CD4-positive, alpha-beta T cell treated with Interferon alpha-2 for 1 hour (primary cell): Measurements from ENCODE around the gene DCLRE1C.
"Not testable (repeated sequence)": the region's sequence is repeated elsewhere in the genome, so short reads cannot be mapped to it uniquely, and the experiment has no call there.

Experiments used
- DNase-seq, 2 donors: peaks; one replicate each; pipeline ENCODE4 v3.0.0-alpha.2; 2020 to 2022

The DCLRE1C gene

DNA sequence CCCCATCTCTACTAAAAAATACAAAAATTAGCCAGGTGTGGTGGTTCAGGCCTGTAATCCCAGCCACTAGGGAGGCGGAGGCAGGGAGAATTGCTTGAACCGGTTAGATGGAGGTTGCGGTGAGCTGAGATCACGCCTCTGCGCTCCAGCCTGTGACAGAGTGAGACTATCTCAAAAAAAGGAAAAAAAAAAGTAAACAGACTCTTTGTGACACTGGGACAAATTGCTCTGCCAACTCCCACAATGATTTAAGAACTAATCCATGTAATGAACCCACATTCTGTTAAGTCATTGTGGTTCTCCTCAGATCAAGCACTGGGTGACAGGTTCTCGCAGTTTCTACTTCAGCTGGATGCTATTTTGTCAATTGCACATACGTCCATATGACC is 11.0 kb downstream of the DCLRE1C start:
- DNase-seq: not testable (repeated sequence)

DNA sequence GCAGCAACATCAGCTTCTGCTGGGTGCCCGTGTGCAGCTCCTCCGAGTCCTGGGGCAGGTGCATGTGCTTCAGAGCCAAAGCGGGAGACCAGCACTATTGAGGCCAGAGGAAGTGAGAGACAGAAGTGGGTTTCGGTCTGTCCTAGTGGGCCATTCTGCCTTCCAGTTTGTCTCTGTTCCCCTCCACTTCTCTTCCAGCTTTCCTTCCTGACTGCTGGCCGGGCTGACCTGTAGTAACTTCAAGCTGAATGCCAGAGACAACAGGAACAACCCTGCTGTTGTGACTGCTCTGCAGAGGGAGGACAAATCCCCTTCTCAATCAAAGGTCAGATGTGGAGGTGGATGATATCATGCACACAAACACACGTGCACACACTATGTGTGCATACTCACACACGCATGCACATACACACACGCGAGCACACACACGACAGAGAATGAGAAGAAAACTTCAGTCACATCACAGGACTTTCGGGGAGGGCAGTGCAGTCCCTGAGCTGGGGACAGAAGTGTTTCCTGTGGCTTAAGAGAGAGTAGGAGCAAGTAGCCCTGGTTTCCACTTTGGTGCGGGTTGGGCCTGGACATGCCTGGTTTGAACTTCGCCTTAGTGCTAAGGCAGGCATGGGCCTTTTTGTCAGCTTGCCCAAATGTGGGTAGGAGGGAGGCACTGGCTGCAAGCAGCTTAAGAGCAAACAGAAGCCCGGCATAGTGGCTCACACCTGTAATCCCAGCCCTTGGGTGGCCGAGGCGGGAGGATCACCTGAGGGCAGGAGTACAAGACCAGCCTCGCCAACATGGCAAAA is 11.5 kb downstream of the DCLRE1C start:
- DNase-seq: not testable (repeated sequence)

- peak in 1 of 2 donors; percentile 37 for DNase-seq
Measured at GRCh38 chr10:14938971-14939370, 14.9 kb downstream of the DCLRE1C start.

GRCh38 chr10:14936584-14936983 is 17.3 kb downstream of the DCLRE1C start:
- DNase-seq: no peak

DNA sequence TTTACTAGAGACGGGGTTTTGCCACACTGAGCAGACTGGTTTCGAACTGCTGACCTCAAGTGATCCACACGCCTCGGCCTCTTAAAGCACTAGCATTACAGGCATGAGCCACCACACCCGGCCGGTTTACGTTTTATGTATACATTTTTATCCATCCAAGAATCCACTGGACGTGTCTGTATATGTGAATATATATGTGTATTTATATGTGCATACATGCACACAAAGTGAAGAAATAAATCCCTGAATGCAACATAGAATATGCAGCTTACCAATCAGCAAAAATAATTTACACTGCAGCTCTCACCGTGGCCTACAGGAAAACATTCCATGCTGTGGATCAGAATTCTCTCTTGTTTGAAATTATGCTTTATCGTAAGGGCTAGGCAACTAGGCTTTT is 23.3 kb downstream of the DCLRE1C start:
- no peak for DNase-seq

DNA sequence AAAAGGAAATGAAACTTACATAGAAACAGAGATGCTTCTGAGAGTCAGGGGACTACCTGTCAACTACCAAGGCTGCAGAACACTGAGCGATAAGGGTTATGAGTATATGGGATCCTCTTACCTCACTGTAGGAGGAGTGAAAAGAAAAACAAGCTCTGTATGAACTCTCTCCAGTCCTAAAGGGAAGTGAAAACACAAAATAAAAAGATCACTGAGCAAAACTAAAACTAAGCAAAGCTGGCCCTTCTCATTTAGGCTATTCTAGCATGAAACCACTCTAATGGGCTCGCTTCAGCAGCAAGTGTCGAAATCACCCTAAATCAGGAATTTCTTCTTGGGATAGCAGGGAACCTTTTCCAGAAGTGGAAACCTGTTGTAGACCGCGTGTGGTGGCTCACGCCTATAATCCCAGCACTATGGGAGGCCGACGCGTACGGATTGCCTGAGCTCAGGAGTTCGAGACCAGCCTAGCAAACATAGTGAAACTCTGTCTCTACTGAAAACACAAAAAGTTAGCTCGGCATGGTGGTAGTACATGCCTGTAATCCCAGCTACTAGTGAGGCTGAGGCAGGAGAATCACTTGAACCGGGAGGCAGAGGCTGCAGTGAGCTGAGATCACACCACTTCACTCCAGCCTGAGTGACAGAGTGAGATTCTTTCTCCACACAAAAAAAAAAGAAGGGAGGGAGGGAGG is 27.0 kb downstream of the DCLRE1C start:
- no peak for DNase-seq

DNA sequence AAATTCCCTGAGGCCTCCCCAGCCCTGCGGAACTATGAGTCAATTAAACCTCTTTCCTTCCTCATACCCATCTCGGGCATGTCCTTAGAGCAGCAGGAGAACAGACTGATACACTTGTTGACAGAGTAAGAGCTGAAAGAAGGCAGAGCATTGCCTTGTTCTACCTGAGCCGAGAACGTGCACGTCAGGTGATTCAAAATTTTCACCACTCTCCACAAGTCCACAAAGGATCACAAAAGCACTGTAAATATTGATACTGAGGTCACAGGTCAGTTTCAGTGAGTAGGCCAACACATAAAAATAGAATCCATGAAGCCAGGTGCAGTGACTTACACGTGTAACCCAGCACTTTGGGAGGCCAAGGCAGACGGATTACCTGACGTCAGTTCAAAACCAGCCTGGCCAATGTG is 27.8 kb downstream of the DCLRE1C start:
- no peak for DNase-seq

DNA sequence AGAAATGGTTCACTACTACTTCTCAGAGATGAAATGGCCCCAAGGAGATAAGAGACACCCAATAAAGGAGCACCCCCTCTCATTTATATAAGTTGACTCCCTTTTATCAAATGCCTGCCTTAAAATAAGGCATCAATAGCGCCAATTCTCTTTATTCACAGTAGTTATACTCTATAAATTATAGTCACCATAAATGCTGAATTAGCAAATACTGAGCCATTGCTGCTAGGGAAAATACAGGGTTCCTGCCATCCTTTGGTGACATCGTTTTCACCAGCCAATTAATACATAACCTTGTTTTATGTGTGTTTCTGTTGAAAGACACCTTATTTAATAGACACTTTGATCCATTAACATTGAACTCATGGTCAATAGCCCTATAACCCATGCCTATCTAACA is 28.6 kb downstream of the DCLRE1C start:
- DNase-seq: no peak

DNA sequence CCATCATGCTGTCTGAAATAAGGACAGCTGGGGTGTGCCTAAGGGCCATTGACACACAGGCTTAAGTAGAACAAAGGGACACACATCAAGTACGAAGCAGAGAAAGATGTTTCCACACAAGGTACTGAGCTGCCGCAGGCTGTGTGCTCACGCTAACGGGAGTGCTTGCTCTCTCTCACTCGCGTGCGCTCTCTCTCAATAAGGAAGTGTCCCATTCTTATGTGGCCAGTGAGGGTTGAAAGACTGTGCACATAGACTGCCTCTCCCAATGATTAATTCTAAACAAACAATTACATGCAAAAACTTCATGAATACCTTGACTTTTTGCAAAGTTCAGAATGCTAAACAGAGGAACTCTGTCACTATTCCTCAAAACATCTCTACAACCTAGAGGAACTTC is 29.9 kb downstream of the DCLRE1C start:
- DNase-seq: no peak

GRCh38 chr10:14918964-14919363 is 34.9 kb downstream of the DCLRE1C start:
- no peak for DNase-seq

DNA sequence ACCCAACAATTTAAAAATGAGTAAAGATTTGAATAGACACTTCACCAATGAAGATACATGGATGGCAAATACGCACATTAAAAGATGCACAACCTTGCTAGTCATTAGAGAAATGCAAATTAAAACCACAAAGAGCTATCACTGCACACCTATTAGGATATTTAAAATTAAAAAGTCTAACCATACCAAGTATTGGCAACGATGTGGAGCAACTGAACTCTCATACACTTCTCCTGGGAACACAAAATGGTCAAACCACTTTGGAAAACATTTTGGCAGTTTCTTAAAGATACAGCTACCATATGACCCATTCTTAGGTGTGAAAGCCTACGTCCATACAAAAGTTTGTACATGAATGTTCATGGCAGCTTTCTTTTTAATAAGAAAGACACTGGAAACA is 36.1 kb downstream of the DCLRE1C start:
- DNase-seq: no peak

DNA sequence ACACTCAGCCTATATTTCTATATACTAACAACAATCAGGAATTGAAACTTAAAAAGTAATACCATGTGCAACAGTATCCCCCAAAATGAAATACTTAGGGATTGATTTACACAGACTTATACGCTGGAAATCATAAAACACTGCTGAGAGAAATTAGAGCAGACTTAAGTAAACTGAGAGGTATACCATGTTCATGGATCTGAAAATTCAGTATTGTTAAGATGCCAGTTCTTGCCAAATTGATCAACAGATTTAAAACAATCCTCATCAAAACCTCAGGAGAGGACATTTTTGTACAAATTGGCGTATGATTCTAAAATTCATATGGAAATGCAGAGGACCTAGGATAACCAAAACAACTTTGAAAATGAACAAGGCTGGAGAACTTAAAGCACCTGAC is 37.3 kb downstream of the DCLRE1C start:
- no peak for DNase-seq

DNA sequence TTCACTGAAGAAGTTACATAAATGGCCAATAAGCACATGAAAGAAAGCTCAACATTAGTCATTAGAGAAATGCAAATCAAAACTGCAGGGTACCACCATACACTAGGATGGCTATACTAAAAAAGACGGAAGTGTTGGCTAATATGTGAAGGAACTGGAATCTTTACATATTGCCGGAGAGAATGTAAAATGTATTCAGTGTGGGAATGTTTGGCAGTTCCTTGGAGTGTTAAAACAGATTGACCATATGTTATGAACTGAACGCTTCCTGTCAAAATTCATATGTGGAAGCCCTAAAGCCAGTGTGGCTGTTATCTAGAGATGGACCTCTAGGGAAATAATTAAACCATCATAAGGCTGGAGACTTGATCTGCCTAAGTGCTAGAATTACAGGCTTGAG is 42.1 kb downstream of the DCLRE1C start:
- no peak for DNase-seq

GRCh38 chr10:14910953-14911352 is 42.9 kb downstream of the DCLRE1C start:
- no peak for DNase-seq

GRCh38 chr10:14909101-14909500 is 44.8 kb downstream of the DCLRE1C start:
- no peak for DNase-seq

DNA sequence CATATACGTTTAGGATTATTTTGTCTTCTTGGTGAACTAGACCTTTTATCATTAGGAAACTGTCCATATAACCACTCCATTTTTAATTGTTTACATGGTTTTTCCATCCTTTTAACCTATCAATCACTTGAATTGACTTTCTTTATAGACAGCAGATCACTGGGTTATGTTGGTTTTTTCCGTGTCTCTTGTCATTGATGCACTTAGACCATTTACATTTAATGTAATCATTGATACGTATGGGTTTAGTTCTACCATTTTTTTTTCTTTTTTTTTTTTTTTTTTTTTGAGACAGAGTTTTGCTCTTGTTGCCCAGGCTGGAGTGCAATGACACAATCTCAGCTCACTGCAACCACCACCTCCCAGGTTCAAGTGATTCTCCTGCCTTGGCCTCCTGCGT is 46.3 kb downstream of the DCLRE1C start:
- DNase-seq: not testable (repeated sequence)

DNA sequence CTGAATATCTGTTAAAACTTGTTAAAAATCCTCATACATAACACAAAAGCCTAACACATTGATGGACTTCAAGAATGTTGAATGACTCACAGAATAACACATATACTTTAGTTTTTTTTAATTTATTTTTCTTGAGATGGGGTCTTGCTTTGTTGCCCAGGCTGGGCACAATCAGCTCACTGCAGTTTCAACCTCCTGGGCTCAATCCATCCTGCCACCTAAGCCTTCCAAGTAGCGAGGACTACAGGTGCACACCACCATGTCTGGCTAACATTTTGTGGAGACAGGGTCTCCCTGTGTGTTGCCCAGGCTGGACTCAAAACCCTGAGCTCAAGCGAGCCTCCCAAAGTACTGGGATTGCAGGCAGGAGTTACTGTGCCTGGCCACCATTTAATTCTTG is 47.1 kb downstream of the DCLRE1C start:
- no peak for DNase-seq

GRCh38 chr10:14905890-14906289 is 48.0 kb downstream of the DCLRE1C start:
- no peak for DNase-seq

DNA sequence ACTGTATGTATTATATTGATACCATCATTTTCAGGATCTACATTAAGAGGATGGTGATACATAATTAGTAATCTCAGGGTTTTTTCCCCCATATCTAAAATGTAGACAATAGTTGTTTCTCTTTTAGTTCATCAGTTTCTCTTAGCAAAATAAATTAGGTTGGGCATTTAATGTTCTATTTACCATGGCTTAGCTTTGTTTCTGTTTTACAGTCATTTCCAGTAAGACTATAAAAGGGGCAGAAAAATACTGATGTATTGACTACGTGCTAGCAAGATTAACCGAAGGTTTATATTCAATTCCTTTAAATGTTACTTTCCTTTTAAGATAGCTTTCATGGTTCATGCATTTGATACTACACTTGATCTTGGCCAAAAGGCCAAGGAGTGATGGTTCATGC is 49.0 kb downstream of the DCLRE1C start:
- no peak for DNase-seq

DNA sequence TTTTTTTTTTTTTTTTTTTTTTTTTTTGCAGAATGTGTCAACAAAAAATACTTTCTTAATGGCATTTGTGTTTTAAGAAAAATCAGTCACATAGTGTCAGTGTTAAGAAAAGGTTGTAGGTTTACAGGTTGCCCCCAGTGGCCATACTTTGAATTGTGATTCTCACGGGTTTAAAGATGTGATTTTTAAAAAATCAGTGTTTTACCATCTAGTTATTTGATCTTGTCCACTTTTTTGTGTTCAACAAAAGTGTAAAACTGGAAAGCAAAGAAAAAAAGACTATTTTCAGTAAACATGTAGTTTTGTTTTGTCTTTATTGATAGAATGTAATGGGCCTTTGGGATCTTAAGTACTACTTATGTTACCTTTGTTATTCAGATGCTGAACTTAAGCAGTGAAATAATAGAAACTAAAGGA is 49.6 kb downstream of the DCLRE1C start:
- DNase-seq: peak in 1 of 2 donors; percentile 53

DNA sequence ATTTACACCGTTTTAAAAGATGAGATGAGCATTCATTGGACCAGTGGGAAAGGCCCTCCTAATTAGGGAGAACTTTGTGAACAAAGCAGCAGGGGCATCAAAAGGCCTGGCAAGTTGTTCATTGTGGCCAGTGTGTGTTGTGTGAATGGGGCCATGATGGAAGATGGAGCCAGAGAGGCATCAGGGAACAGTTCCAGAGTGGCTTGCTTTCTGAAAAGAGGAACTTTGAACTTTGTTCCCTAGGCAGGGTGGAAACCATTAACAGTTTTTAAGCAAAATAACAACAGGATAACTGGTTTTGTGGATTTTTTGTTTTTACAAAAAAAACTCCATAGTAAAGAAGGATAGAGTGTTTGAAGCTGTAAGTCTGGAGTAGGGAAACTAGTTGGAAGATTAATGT is 62.7 kb downstream of the DCLRE1C start:
- no peak for DNase-seq

GRCh38 chr10:14889318-14889717 is 64.6 kb downstream of the DCLRE1C start:
- peak in 1 of 2 donors; percentile 24 for DNase-seq

- DNase-seq: no peak
Measured at GRCh38 chr10:14884082-14884481, 69.8 kb downstream of the DCLRE1C start.

GRCh38 chr10:14880229-14880628 is 73.7 kb downstream of the DCLRE1C start:
- no peak for DNase-seq

GRCh38 chr10:14879928-14880193 is 74.0 kb downstream of the DCLRE1C start:
- DNase-seq: no peak
